Transverse colon (tissue), 4 donors: ENCODE results near the gene TRAK1. TPM values are rescaled to one million over a fixed set of nuclear protein-coding genes. Genes with fewer than 3 reads are reported as not detected.

Experiments used
- DNase-seq: peaks from one replicate; pipeline ENCODE4 v3.0.0-alpha.2; 2019
- H3K27ac ChIP-seq, 4 donors: fragments of 200-600 bp; sonication (generic); 2 replicates each; pipeline ENCODE4 v1.5.1; 2016 to 2018; ENCODE audit warnings: inconsistent platforms in 4 of 4
- H3K27me3 ChIP-seq: fragments of 200-600 bp; sonication (generic); 2 replicates; pipeline ENCODE4 v1.5.1; 2017; ENCODE audit warnings: inconsistent platforms
- H3K36me3 ChIP-seq, 4 donors: fragments of 200-600 bp; sonication (generic); 2 replicates each; pipeline ENCODE4 v1.5.1; 2017 to 2019; ENCODE audit warnings: inconsistent platforms in 4 of 4
- H3K4me1 ChIP-seq, 4 donors: fragments of 200-600 bp; sonication (generic); 2 replicates each; pipeline ENCODE4 v1.5.1; 2017 to 2020; ENCODE audit warnings: inconsistent platforms in 4 of 4
- H3K4me3 ChIP-seq, 4 donors: fragments of 200-600 bp; sonication (generic); 1 replicate in 1 of 4; 2 replicates in 3 of 4; pipeline versions ENCODE4 v1.5.1 to v1.6.1; 2017 to 2019; ENCODE audit warnings: inconsistent platforms in 4 of 4
- H3K9me3 ChIP-seq, 2 donors: fragments of 200-600 bp; sonication (generic); 2 replicates each; pipeline ENCODE4 v1.5.1; 2017 to 2019; ENCODE audit warnings: inconsistent platforms in 2 of 2
- EP300 ChIP-seq: sonication (generic); formaldehyde crosslinking; IDR thresholded peaks from one replicate; pipeline ENCODE4 v1.6.1; 2017; ENCODE audit warnings: antibody characterized with exemption, low read depth
- POLR2A ChIP-seq: fragments of 450-650 bp; IDR thresholded peaks from one replicate; pipeline ENCODE4 v1.6.1; 2016; ENCODE audit warnings: antibody characterized with exemption, mild to moderate bottlenecking, moderate library complexity
- POLR2AphosphoS5 ChIP-seq, 3 donors: sonication (generic); formaldehyde crosslinking; IDR thresholded peaks; one replicate each; pipeline ENCODE4 v1.6.1; 2016; ENCODE audit warnings: antibody characterized with exemption in 3 of 3
- WGBS, 2 donors: methylation state at CpG; one replicate each; pipeline ENCODE4 v1.1.5; 2018; ENCODE audit warnings: low coverage in 1 of 2; 5-methylcytosine and 5-hydroxymethylcytosine counted together
- in situ Hi-C, 4 donors: fragments of 200-750 bp; cut with MboI; loops; one replicate each; pipeline versions ENCODE4 v1.15.0 to v1.15.1; 2017; ENCODE audit warnings: low sequenced_read_pairs in 3 of 4, low pct_ligation_motif_present in 1 of 4, low pct_unique_long_range_greater_than_20kb in 1 of 4
- intact Hi-C: fragments of 100-400 bp; cut with DNase I; formaldehyde crosslinking; loops from one replicate; pipeline ENCODE4 v1.15.1; 2023; ENCODE audit warnings: low total_unique reads
- total RNA-seq, 4 donors: library from RNA; depleted of rRNA; stranded (reverse); fragments of >200 nt; gene quantifications; one replicate each; pipeline ENCODE4 v1.1.0, GENCODE V29; 2016
- TF ChIP-seq, protein P1 (sequence below), 5 experiments: fragments of 200-600 bp in 3 of 5; fragments of 450-650 bp in 2 of 5; sonication (generic) in 3 of 5; IDR thresholded peaks; 1 replicate in 2 of 5; 2 replicates in 3 of 5; pipeline ENCODE4 v1.5.1; 2016 to 2017; ENCODE audit warnings: antibody characterized with exemption in 5 of 5, inconsistent platforms in 3 of 5, mild to moderate bottlenecking in 2 of 5, moderate library complexity in 1 of 5

Gene TRAK1
- total RNA-seq, 4 donors from 2014 or later, result 91.7 to 247 (median 115) TPM

- H3K27me3 ChIP-seq, result no peaks in the 10 kb centered on the region
- H3K4me1 ChIP-seq, result peaks cover 3 to 23% (median 7%) of the 10 kb centered on the region in 4 donors
- TF ChIP-seq EP300 (no peak), POLR2AphosphoS5 (IDR thresholded peaks at IDR 0.05) (no peak), POLR2A (no peak)
- TF ChIP-seq, protein P1, sequence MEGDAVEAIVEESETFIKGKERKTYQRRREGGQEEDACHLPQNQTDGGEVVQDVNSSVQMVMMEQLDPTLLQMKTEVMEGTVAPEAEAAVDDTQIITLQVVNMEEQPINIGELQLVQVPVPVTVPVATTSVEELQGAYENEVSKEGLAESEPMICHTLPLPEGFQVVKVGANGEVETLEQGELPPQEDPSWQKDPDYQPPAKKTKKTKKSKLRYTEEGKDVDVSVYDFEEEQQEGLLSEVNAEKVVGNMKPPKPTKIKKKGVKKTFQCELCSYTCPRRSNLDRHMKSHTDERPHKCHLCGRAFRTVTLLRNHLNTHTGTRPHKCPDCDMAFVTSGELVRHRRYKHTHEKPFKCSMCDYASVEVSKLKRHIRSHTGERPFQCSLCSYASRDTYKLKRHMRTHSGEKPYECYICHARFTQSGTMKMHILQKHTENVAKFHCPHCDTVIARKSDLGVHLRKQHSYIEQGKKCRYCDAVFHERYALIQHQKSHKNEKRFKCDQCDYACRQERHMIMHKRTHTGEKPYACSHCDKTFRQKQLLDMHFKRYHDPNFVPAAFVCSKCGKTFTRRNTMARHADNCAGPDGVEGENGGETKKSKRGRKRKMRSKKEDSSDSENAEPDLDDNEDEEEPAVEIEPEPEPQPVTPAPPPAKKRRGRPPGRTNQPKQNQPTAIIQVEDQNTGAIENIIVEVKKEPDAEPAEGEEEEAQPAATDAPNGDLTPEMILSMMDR (IDR thresholded peaks at IDR 0.05), result no peak
- no peak overlapping the region for H3K4me3 ChIP-seq
- in situ Hi-C loops, result loop anchor here in 3 of 4 donors (10.0 to 25.0 kb wide), 3 partner anchors 81 to 323 kb away; no protein-coding TSS in a partner anchor
- no peak overlapping the region for H3K27ac ChIP-seq
- H3K9me3 ChIP-seq, result no peaks in the 10 kb centered on the region
- DNase-seq, result no peak
- WGBS, 2 donors, result 63 to 78% methylated on average over 4 of the region's 4 CpGs
- no peaks in the 10 kb centered on the region for H3K36me3 ChIP-seq
- intact Hi-C loops, result loop anchor here (10.0 kb wide), 1 partner anchor 71 kb away; no protein-coding TSS in a partner anchor
Measured at GRCh38 chr3:42114130-42114725, 23.1 kb downstream of the TRAK1 start.

GRCh38 chr3:42115215-42115614 is 24.1 kb downstream of the TRAK1 start:
- in situ Hi-C loops, result loop anchor here in 3 of 4 donors (10.0 to 25.0 kb wide), 3 partner anchors 80 to 322 kb away; no protein-coding TSS in a partner anchor
- H3K27ac ChIP-seq, result no peak overlapping the region
- no peak for TF ChIP-seq EP300
- no peak for TF ChIP-seq POLR2A
- TF ChIP-seq, protein P1 (IDR thresholded peaks at IDR 0.05), result no peak
- H3K36me3 ChIP-seq, result no peaks in the 10 kb centered on the region
- 61 to 80% methylated on average over 4 to 13 of the region's 13 CpGs for WGBS, 2 donors
- intact Hi-C loops, result loop anchor here (10.0 kb wide), 1 partner anchor 70 kb away; no protein-coding TSS in a partner anchor
- H3K9me3 ChIP-seq, result no peaks in the 10 kb centered on the region
- H3K4me3 ChIP-seq, result no peak overlapping the region
- no peak for DNase-seq
- H3K4me1 ChIP-seq, result peaks cover 3 to 32% (median 7%) of the 10 kb centered on the region in 4 donors
- H3K27me3 ChIP-seq, result no peaks in the 10 kb centered on the region

GRCh38 chr3:42115946-42116345 is 24.8 kb downstream of the TRAK1 start:
- H3K4me3 ChIP-seq, result no peak overlapping the region
- no peaks in the 10 kb centered on the region for H3K9me3 ChIP-seq
- no peaks in the 10 kb centered on the region for H3K36me3 ChIP-seq
- TF ChIP-seq, protein P1 (IDR thresholded peaks at IDR 0.05), result no peak
- TF ChIP-seq EP300 (no peak), POLR2AphosphoS5 (IDR thresholded peaks at IDR 0.05) (no peak), POLR2A (no peak)
- intact Hi-C loops, result loop anchor here (10.0 kb wide), 1 partner anchor 69 kb away; no protein-coding TSS in a partner anchor
- DNase-seq, result no peak
- in situ Hi-C loops, result loop anchor here in 3 of 4 donors (10.0 to 25.0 kb wide), 3 partner anchors 79 to 321 kb away; no protein-coding TSS in a partner anchor
- peaks cover 7 to 37% (median 9%) of the 10 kb centered on the region in 4 donors for H3K4me1 ChIP-seq
- WGBS, 2 donors, result 90 to 94% methylated on average over 7 to 9 of the region's 9 CpGs
- H3K27ac ChIP-seq, result no peak overlapping the region
- no peaks in the 10 kb centered on the region for H3K27me3 ChIP-seq

GRCh38 chr3:42116466-42116865 is 25.3 kb downstream of the TRAK1 start:
- peaks cover 7 to 37% (median 9%) of the 10 kb centered on the region in 4 donors for H3K4me1 ChIP-seq
- in situ Hi-C loops (loop anchor here in 3 of 4 donors (10.0 to 25.0 kb wide), 3 partner anchors 78 to 321 kb away; no protein-coding TSS in a partner anchor), intact Hi-C loops (loop anchor here (10.0 kb wide), 1 partner anchor 68 kb away; no protein-coding TSS in a partner anchor)
- no peaks in the 10 kb centered on the region for H3K36me3 ChIP-seq
- no peak for TF ChIP-seq EP300
- 100% methylated on average over 1 of the region's 1 CpG; no CpG with 5 or more reads in 1 of the 2 donors for WGBS, 2 donors
- no peak for DNase-seq
- no peaks in the 10 kb centered on the region for H3K27me3 ChIP-seq
- H3K9me3 ChIP-seq, result no peaks in the 10 kb centered on the region
- no peak overlapping the region for H3K27ac ChIP-seq
- no peak overlapping the region for H3K4me3 ChIP-seq
